Activated CD8-positive, alpha-beta memory T cell treated with anti-CD3 and anti-CD28 coated beads, Interleukin-2, amount 50 U/mL, for 1 hour (primary cell): Measurements from ENCODE around the gene LCN10.

Experiments
- DNase-seq: peaks from one replicate; pipeline ENCODE4 v3.0.0-alpha.2; 2020; ENCODE audit errors: extremely low read depth

LCN10 gene

GRCh38 chr9:136754626-136755301 lies 12.0 kb upstream of the LCN10 start:
- no peak for DNase-seq

- DNase-seq, result no peak
Measured at GRCh38 chr9:136754059-136754572, 11.4 kb upstream of the LCN10 start.

DNA sequence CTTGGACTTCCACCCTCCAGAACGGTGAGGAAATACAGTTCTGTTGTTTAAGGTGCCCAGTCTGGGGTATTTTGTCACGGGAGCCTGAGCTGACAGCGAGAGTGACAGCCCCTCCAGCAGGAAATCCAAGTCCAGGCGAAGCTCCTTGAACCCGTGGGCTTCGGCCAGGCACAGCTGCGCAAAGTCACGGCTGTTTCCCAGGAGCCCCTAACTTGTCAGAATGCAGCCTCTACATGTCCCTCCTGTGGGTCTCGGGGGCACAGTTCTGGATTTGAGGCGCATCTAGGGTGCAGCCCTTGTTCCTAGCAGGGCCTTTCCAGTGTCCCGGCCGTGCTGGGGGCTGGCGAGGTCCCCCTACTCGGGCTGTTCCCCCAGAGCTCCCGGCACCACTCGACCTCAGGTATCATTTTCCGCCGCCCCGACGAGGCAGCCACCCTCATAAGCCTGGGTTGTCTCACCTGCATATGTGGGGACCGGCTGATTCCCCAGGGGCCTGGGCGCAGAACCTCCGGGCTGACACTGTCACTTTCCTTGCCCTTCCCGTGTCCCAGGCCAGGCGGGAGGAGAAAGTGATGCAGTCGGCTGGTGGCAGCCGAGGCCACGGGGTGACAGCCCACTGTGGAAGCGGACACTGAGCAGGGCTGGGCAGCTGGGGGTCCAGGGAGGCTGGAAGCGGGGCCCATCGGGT lies 10.8 kb upstream of the LCN10 start:
- no peak for DNase-seq

DNA sequence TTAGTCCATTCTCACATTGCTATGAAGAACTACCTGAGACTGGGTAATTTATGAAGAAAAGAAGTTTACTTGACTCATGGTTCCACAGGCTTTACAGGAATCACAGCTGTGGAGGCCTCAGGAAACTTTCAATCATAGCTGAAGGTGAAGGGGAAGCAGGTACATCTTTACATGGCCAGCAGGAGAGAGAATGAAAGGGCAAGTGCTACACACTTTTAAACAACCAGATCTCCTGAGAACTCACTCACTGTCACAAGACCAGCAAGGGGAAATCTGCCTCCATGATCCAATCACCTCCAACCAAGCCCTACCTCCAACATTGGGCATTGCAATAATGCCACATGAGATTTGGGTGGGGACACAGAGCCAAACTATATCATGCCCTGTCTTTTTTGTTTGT lies 9.1 kb upstream of the LCN10 start:
- no peak for DNase-seq

GRCh38 chr9:136751244-136751643 lies 8.5 kb upstream of the LCN10 start:
- DNase-seq, result no peak

DNA sequence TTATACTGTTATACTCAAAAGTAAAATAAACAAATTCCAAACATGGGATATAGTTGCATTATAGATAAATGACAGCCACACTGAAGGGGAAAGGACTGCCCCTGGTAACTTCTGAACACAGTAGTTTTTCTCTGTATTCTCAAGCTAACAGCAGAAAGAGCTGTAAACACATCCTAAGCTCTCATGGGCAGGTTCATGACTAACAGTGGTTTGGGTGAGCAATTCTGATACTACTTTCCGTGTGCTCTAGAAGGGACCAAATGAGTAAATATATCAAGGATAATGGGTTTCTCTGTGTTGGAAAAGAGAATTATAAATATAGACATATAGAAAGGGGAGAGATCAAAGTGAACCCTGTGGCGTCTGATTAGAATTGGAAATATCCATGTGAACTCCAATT lies 7.8 kb upstream of the LCN10 start:
- no peak for DNase-seq

DNA sequence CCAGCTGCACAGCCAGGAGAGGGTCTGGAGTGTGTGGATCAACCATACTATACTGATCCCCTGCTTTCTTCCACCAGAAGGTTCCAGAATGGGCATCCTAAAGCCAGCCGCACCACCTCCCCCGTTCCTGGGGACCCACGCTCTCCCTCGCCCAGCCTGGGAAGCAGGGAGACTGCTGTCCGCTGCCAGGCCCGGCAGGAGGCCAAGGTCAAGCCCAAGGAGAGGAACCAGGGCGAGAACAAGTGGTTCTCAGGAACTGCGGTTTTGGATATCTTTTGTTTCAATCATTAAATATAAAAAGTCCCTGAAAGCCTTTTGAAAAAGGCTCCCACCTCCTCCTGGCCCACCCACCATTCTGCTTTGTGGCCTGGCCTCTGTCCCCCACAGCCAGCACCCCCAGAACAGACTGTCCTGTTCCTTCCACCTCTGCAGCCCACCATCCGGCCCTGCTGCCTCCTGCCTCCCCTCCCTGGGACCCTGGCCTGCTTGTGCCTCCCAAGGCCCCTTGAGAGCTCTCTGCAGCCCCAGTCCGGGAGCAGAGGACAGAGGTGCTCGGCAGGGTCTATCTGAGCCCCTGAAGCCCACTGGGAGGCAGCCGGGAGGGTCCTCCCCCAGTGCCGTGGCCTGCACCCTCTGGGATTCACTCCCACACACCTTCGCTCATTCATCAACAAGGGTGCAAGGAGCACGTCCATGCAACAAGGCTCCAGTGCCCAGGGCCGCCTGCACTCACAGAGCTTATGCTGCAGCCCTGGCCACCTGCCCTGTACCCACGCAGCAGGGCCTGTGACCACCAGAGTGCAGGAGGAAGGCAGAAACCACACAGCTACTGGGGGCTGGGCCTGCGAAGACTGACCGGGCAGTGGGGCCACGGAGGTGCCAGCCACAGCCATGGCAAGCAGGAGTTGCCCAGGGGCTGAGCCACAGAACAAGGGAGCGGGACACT lies 6.2 kb upstream of the LCN10 start:
- DNase-seq, result no peak

DNA sequence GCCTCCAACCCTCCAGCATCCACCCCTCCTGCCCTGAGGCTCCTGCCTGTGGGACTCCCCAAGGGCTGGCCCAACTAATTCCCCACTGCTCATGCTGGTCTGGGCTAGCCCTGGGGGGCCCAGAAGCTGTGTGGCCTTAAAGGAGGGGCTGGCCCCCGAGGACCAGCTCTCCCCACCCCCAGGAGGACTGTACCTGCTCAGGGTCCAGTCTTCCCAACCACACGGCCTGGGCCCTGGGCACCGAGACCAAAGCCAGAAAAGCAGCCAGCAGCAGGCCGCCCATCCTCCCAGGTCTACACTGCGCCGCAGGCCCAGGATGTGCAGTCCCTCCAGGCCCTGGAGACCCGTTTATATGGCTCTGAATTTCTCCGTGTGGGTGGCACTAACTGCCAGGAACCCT lies 5.5 kb upstream of the LCN10 start, which contains the start of gene LCN6:
Gene LCN6, minus strand, starts transcription at position 325 of the 400 bp plus-strand sequence. Its CDS starts 42 bp downstream, at position 283.
- DNase-seq, result no peak

DNA sequence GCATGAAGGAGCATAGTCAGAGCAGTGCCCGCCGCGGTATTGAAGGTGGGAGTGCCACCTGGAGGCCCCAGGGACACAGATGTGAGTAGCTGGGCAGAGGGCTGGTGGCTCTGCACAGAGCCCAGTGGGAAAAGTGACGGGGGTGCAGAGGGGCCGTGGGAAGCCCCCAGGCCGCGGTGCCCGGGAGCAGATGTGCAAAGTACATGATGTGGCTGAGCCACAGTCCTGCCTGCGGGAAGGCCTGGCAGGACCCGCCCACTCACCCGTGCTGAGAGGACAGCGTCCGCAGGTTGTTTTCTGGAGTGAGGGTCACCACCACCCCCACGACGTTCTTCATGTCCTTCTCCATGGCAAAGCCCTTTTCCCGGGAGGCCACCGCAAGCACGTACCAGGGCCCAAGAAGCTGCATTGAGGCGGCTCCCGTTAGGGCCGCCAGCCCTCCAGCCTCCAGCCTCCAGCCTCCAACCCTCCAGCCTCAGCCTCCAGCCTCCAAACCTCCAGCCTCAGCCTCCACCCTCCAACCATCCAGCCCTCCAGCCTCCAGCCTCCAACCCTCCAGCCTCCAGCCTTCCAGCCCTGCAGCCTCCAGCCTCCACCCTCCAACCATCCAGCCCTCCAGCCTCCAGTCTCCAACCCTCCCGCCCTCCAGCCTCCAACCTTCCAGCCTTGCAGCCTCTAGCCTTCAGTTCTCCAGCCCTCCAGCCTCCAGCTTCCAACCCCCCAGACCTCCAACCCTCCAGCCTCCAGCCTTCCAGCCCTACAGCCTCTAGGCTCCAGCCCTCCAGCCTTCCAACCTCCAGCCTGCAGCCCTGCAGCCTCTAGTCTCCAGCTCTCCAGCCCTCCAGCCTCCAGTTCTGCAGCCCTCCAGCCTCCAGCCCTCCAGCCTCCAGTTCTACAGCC lies 4.7 kb upstream of the LCN10 start:
- no peak for DNase-seq

GRCh38 chr9:136746621-136747020 lies 3.9 kb upstream of the LCN10 start:
- no peak for DNase-seq

- no peak for DNase-seq
Measured at GRCh38 chr9:136746155-136746490, 3.4 kb upstream of the LCN10 start.

- DNase-seq, result no peak
Measured at GRCh38 chr9:136745389-136746154, 2.8 kb upstream of the LCN10 start.

DNA sequence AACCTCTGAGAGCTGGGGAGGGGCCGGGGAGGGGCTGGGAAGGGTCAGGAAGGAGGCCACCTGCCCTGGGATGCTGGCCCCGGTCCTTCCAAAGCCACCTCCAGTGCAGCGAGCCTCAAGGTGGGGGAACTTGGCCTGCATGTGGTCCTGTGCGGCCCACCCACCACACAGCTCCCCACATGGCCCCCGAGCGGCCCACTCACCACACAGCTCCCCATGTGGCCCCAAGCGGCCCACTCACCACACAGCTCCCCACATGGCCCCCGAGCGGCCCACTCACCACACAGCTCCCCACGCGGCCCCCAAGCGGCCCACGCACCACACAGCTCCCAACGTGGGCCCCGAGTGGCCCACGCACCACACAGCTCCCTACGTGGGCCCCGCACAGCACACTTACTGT lies 2.0 kb upstream of the LCN10 start:
- no peak for DNase-seq

DNA sequence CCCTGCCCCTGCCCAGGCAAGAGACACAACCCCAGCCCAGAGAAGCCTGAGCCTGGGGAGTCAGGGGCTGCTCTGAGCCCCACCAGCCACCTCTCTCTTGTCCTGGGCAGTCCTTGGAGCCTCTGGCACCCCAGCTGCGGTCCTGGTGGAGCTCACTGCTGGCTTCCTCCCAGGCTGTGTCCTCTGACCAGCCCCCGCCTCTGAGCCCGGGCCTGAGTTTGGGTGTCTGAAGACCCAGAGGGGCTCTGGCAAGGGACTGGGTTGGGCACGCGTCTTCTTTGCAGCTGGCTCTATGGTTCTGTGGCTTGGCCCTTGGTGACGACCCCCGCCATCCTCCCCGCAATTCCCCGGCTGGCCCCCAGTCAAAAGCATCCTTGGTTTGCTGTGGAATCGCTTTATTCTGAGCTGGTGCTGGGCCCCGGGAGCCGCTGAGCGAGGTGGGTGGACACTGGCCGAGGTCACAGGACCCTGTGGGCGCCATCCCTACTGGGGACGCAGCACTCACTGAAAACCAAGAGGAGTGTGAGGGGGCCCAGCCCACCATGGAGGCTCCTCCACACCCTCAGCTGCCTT lies 985 bp upstream of the LCN10 start:
- no peak for DNase-seq

GRCh38 chr9:136741883-136742571 lies 713 bp downstream of the LCN10 start:
- DNase-seq, result no peak

DNA sequence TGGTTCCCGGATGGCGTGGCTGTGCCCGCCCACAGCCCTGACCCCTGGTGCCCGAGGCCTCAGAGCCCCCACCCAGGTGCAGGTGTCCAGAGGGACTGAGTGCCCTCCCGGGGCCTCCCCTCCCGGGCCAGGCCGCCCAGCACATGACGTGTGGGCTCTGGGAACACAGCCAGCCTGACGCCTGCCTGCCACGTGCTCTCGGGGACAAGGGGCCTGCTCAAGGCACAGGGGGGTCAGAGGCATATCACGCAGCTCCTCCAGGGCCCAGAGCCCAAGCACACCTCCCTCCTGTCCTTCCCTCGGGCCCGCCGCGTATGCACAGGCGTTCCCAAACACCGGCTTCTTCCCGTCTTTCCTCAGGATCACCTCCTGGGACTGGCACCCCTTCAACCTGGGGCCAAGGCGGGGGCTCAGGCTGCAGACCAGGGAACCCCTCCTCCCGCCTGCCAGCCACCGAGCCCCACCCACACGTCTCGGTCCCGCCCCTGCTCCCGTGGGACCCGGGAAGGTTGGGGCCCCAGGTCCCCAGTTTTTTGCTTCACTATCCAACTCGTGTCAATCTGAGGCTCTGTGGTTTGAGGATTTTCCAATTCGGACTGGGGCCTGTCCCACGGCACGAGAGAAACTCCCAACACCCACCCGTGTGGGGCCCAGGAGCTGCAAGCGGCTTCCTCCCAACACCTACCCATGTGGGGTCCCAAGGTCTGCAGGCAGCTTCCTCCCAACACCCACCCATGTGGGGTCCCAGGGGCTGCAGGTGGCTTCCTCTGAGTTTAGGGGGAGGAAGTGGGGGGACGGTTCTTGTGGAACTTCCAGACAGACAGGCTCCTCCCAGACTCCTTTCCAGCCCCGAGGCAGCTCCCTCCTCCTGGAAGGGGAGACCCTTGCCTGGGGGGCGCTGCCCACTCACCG lies 1.5 kb downstream of the LCN10 start:
- DNase-seq, result no peak

DNA sequence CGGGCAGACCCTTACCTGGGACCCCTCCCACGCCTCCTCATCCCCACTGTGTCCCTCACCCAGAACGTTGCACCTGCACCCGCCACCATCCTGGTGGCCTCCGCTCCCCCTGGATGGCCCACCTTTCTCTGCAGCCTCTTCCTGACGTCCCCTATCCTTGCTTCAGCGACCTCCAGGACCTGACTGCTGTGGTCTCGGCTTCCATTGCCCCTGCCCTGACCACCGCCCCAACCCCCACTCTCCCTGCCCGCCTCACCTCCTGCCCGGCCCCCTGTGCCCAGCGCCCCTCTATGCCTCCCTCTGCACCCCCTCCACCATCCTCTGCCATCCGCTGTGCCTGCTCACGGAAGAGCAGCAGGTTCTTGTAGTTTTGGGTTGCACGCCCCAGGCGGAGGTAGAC lies 2.2 kb downstream of the LCN10 start:
- DNase-seq, result no peak

GRCh38 chr9:136740069-136740468 lies 2.7 kb downstream of the LCN10 start:
- DNase-seq, result no peak

- no peak for DNase-seq
Measured at GRCh38 chr9:136739509-136739908, 3.2 kb downstream of the LCN10 start.
